K562 (cell line): Measurements from ENCODE around the gene HES4. TPM values are rescaled to one million over a fixed set of nuclear protein-coding genes. Genes with fewer than 3 reads are reported as not detected.

Source experiments
- BCL6 ChIP-seq: fragments of 250-450 bp; sonication (Bioruptor Pico); IDR thresholded peaks from 2 replicates; pipeline ENCODE4 v1.4.0; 2020
- BRD9 ChIP-seq: fragments of 450-650 bp; IDR thresholded peaks from 2 replicates; pipeline ENCODE4 v1.6.1; 2018; ENCODE audit warnings: low read depth; ENCODE audit not compliant: partially characterized antibody
- MCM7 ChIP-seq, 2 experiments: fragments of 450-650 bp; IDR thresholded peaks; 2 replicates each; pipeline ENCODE4 v1.6.1; 2016 to 2018
- NFXL1 ChIP-seq: fragments of 450-650 bp; formaldehyde crosslinking; IDR thresholded peaks from 2 replicates; pipeline ENCODE4 v1.4.0; 2021; ENCODE audit warnings: mild to moderate bottlenecking
- NR2C2 ChIP-seq, 2 experiments: fragments of 200-800 bp in 1 of 2; sonication (Bioruptor generic) in 1 of 2; sonication (generic) in 1 of 2; formaldehyde crosslinking in 1 of 2; IDR thresholded peaks; 2 replicates each; pipeline versions ENCODE4 v1.6.1 to v1.8.0; 2016 to 2022; ENCODE audit warnings: mild to moderate bottlenecking in 1 of 2, missing compliant biosample characterization in 1 of 2, missing genetic modification characterization in 1 of 2, missing genetic modification reagents in 1 of 2
- RFX5 ChIP-seq: IDR thresholded peaks from 2 replicates; pipeline ENCODE4 v1.6.1; 2011; ENCODE audit warnings: low read depth, mild to moderate bottlenecking, improper control_type of control experiment, low read length
- YY1 ChIP-seq, 3 experiments: IDR thresholded peaks; 2 replicates each; pipeline ENCODE4 v1.6.1; 2011; ENCODE audit warnings: low read length in 2 of 3, mild to moderate bottlenecking in 2 of 3, moderate library complexity in 2 of 3, borderline replicate concordance in 1 of 3, control low read depth in 1 of 3, low read depth in 1 of 3; ENCODE audit not compliant: insufficient read depth in 3 of 3, insufficient replicate concordance in 2 of 3, control insufficient read depth in 1 of 3, insufficient read length in 1 of 3; ENCODE audit errors: extremely low read depth in 1 of 3
- ZNF143 ChIP-seq: sonication (generic); formaldehyde crosslinking; IDR thresholded peaks from 2 replicates; pipeline ENCODE4 v1.9.0; 2022; ENCODE audit warnings: mild to moderate bottlenecking, missing genetic modification reagents
- polyA plus RNA-seq, 8 experiments: library from polyadenylated mRNA; depleted of rRNA in 4 of 8; stranded (reverse) in 5 of 8; unstranded in 3 of 8; fragments of >200 nt; fragmentation: Nextera tagmentation in 2 of 8; fragmentation: Illumina TruSeq in 1 of 8; extraction: Ambion mirVana in 2 of 8; extraction: Trizol in 1 of 8; gene quantifications; 2 replicates each; pipeline versions ENCODE4 v1.2.1 to v1.2.3, GENCODE V29; 2011 to 2014; ENCODE audit warnings: inconsistent platforms in 1 of 8, missing spikeins in 1 of 8
- total RNA-seq, 7 experiments: library from RNA; depleted of rRNA in 6 of 7; stranded (reverse); fragments of >200 nt in 6 of 7; fragmentation: Illumina TruSeq in 2 of 7; extraction: Trizol in 2 of 7; gene quantifications; 2 replicates each; pipeline versions ENCODE4 v1.2.1 to v1.2.3, GENCODE V29; 2011 to 2021; ENCODE audit warnings: low replicate concordance in 1 of 7
- TF ChIP-seq, protein P1 (sequence below): fragments of 250-450 bp; sonication (Bioruptor Pico); IDR thresholded peaks from 2 replicates; pipeline ENCODE4 v1.4.0; 2020; ENCODE audit warnings: mild to moderate bottlenecking
- TF ChIP-seq, protein P2 (sequence below): sonication (generic); formaldehyde crosslinking; IDR thresholded peaks from 2 replicates; pipeline ENCODE4 v1.8.0; 2022; ENCODE audit warnings: missing genetic modification reagents, mild to moderate bottlenecking, borderline replicate concordance
- TF ChIP-seq, protein P3 (sequence below), 2 experiments: fragments of 450-650 bp in 1 of 2; sonication (generic) in 1 of 2; formaldehyde crosslinking in 1 of 2; IDR thresholded peaks in 1 of 2; conservative IDR thresholded peaks in 1 of 2; 2 replicates each; pipeline versions ENCODE4 v1.6.1 to v1.8.1; 2016 to 2023; ENCODE audit warnings: mild to moderate bottlenecking in 2 of 2, moderate library complexity in 2 of 2, inconsistent platforms in 1 of 2, missing genetic modification reagents in 1 of 2
- TF ChIP-seq, protein P4 (sequence below): fragments of 450-650 bp; IDR thresholded peaks from 2 replicates; pipeline ENCODE4 v1.6.1; 2017; ENCODE audit warnings: antibody characterized with exemption
- TF ChIP-seq, protein P5 (sequence below): sonication (generic); formaldehyde crosslinking; IDR thresholded peaks from 2 replicates; pipeline ENCODE4 v1.8.0; 2022; ENCODE audit warnings: mild to moderate bottlenecking, missing genetic modification reagents
- TF ChIP-seq, protein P6 (sequence below): sonication (generic); formaldehyde crosslinking; IDR thresholded peaks from 2 replicates; pipeline ENCODE4 v1.4.0; 2020; ENCODE audit warnings: mild to moderate bottlenecking, missing genetic modification reagents

HES4 gene
- total and polyA plus RNA-seq, 9 of the 15 experiments (the other 6 are each of a cell fraction or from before 2014, with no cell fraction given), result 0.21 to 43.7 (median 5.3) TPM; not detected in 2

DNA sequence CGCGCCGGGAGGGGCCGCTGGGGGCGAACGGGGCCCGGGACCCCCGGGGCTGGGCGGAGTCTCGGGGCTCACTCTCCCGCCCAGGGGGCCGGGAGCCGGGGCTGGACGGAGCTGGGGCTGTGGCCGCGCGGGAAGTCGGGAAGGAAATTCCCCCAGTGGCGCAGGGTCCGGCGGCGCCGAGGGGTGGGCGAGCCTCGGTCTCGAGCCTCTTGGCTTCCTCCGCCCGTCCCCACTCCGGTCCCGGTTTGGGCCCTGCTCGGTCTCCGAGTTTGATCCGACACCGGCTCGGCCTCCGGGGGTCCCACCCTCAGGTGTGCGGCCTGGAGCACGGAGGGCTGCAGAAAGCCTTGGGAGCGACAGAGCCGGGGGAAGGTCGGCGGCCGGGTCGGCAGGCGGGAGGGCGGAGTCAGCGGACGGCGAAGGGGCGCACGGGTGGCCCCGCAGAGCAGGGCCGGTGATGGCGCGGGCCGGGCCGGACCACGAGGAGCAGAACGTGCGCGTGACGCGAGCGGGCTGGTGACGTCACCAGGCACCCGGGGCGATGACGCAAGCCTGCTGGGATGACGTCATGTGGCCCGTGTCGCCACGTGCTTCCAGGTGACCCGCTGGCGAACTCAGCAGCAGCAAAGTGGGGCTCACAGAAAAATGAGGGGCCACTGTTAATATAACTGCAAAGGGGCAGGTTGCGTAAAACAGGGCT, 610 bp upstream of the HES4 start (continued):
- TF ChIP-seq YY1 (IDR thresholded peaks at IDR 0.05; ENCODE audit: borderline replicate concordance in 1 of 3, control insufficient read depth in 1 of 3, extremely low read depth in 1 of 3, insufficient read depth in 3 of 3, insufficient read length in 1 of 3, insufficient replicate concordance in 2 of 3, low read depth in 1 of 3, low read length in 2 of 3), result peak in 1 of 3 experiments; percentile 47
- TF ChIP-seq BRD9, result no peak
- peak; percentile 76; the same call in 1 of the 2 replicates for TF ChIP-seq RFX5
- TF ChIP-seq, protein P1, sequence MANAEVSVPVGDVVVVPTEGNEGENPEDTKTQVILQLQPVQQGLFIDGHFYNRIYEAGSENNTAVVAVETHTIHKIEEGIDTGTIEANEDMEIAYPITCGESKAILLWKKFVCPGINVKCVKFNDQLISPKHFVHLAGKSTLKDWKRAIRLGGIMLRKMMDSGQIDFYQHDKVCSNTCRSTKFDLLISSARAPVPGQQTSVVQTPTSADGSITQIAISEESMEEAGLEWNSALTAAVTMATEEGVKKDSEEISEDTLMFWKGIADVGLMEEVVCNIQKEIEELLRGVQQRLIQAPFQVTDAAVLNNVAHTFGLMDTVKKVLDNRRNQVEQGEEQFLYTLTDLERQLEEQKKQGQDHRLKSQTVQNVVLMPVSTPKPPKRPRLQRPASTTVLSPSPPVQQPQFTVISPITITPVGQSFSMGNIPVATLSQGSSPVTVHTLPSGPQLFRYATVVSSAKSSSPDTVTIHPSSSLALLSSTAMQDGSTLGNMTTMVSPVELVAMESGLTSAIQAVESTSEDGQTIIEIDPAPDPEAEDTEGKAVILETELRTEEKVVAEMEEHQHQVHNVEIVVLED (CRISPR knock-in tag), result peak; percentile 87
- no peak for TF ChIP-seq MCM7 (IDR thresholded peaks at IDR 0.05)
- TF ChIP-seq, protein P2, sequence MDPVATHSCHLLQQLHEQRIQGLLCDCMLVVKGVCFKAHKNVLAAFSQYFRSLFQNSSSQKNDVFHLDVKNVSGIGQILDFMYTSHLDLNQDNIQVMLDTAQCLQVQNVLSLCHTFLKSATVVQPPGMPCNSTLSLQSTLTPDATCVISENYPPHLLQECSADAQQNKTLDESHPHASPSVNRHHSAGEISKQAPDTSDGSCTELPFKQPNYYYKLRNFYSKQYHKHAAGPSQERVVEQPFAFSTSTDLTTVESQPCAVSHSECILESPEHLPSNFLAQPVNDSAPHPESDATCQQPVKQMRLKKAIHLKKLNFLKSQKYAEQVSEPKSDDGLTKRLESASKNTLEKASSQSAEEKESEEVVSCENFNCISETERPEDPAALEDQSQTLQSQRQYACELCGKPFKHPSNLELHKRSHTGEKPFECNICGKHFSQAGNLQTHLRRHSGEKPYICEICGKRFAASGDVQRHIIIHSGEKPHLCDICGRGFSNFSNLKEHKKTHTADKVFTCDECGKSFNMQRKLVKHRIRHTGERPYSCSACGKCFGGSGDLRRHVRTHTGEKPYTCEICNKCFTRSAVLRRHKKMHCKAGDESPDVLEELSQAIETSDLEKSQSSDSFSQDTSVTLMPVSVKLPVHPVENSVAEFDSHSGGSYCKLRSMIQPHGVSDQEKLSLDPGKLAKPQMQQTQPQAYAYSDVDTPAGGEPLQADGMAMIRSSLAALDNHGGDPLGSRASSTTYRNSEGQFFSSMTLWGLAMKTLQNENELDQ (CRISPR knock-in tag), result peak; percentile 94; the same call in 1 of the 2 replicates
- no peak for TF ChIP-seq BCL6
- TF ChIP-seq ZNF143 (CRISPR knock-in tag), result peak; percentile 64; the same call in 1 of the 2 replicates
- TF ChIP-seq, protein P3, sequence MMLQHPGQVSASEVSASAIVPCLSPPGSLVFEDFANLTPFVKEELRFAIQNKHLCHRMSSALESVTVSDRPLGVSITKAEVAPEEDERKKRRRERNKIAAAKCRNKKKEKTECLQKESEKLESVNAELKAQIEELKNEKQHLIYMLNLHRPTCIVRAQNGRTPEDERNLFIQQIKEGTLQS (IDR thresholded peaks at IDR 0.05), result peak; percentile 100
- TF ChIP-seq, protein P3 (CRISPR knock-in tag; conservative IDR thresholded peaks at IDR 0.05), result peak; percentile 100
- peak; percentile 91 for TF ChIP-seq NR2C2 (CRISPR knock-in tag; IDR thresholded peaks at IDR 0.05)
- TF ChIP-seq NR2C2 (tag; IDR thresholded peaks at IDR 0.05), result peak; percentile 51; the same call in 1 of the 2 replicates
- TF ChIP-seq, protein P4, sequence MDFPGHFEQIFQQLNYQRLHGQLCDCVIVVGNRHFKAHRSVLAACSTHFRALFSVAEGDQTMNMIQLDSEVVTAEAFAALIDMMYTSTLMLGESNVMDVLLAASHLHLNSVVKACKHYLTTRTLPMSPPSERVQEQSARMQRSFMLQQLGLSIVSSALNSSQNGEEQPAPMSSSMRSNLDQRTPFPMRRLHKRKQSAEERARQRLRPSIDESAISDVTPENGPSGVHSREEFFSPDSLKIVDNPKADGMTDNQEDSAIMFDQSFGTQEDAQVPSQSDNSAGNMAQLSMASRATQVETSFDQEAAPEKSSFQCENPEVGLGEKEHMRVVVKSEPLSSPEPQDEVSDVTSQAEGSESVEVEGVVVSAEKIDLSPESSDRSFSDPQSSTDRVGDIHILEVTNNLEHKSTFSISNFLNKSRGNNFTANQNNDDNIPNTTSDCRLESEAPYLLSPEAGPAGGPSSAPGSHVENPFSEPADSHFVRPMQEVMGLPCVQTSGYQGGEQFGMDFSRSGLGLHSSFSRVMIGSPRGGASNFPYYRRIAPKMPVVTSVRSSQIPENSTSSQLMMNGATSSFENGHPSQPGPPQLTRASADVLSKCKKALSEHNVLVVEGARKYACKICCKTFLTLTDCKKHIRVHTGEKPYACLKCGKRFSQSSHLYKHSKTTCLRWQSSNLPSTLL, result no peak
- TF ChIP-seq, protein P5, sequence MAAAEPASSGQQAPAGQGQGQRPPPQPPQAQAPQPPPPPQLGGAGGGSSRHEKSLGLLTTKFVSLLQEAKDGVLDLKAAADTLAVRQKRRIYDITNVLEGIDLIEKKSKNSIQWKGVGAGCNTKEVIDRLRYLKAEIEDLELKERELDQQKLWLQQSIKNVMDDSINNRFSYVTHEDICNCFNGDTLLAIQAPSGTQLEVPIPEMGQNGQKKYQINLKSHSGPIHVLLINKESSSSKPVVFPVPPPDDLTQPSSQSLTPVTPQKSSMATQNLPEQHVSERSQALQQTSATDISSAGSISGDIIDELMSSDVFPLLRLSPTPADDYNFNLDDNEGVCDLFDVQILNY (CRISPR knock-in tag), result peak; percentile 98
- TF ChIP-seq, protein P6, sequence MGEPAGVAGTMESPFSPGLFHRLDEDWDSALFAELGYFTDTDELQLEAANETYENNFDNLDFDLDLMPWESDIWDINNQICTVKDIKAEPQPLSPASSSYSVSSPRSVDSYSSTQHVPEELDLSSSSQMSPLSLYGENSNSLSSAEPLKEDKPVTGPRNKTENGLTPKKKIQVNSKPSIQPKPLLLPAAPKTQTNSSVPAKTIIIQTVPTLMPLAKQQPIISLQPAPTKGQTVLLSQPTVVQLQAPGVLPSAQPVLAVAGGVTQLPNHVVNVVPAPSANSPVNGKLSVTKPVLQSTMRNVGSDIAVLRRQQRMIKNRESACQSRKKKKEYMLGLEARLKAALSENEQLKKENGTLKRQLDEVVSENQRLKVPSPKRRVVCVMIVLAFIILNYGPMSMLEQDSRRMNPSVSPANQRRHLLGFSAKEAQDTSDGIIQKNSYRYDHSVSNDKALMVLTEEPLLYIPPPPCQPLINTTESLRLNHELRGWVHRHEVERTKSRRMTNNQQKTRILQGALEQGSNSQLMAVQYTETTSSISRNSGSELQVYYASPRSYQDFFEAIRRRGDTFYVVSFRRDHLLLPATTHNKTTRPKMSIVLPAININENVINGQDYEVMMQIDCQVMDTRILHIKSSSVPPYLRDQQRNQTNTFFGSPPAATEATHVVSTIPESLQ, result peak; percentile 98; the same call in 1 of the 2 replicates
- TF ChIP-seq NFXL1 (CRISPR knock-in tag), result 0 out of 2 replicates have a peak, but pooled peaks have one; percentile 10
